K562 treated with DMSO at 1 percent for 24 hours (cell line): Measurements from ENCODE around the gene ACP5. TPM values are rescaled to one million over a fixed set of nuclear protein-coding genes. Genes with fewer than 3 reads are reported as not detected.

Experiments
- total RNA-seq: library from RNA; unstranded; fragments of 300-600 nt; gene quantifications from 2 replicates; pipeline ENCODE4 v1.2.3, GENCODE V29; 2022; ENCODE audit warnings: low read depth; ENCODE audit not compliant: insufficient read depth

ACP5 gene
- 26.9 and 28.5 TPM in 2 replicates for total RNA-seq

DNA sequence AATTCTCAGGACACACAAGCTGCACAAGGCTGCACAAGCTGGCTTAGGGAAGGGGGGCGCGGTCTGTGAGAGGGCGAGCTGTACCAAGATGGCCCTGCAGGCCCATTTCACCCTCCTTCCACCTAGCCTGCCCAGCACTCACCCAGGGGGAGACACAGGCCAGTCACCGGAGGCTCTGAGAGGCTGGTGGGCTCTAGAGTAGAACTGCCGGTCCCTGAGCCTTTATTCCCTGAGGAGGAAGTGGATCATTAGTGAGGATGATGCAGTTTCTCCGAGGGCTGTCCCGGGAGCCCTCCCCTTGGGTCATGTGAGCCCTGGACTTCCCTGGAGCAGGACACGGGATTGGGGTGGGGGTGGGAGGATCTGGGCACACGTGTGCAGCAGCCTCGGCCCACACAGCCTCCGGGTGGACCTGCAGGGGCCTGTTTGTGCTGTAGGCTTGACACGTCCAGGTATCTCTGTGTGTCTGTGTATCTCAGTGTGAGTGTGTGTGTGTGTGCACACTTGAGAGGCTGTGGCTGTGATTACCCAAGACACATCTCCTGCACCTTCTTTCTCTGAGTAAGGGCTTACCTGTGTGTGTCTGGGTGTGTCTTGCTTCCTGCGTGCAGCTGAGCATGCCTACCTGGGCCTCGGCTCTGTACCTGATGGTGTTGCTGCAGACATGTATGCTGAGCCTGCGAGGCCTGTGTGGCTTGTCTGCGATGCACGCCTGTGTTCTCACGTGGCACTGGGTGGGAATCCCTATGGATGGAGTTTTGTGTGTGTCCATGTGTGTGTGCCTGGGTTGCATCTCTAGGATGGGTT is at the start of gene ACP5:
Gene ACP5 (minus strand): TSS at position 195 of the 807 bp plus-strand sequence. CDS start 328 bp downstream, outside the sequence.

DNA sequence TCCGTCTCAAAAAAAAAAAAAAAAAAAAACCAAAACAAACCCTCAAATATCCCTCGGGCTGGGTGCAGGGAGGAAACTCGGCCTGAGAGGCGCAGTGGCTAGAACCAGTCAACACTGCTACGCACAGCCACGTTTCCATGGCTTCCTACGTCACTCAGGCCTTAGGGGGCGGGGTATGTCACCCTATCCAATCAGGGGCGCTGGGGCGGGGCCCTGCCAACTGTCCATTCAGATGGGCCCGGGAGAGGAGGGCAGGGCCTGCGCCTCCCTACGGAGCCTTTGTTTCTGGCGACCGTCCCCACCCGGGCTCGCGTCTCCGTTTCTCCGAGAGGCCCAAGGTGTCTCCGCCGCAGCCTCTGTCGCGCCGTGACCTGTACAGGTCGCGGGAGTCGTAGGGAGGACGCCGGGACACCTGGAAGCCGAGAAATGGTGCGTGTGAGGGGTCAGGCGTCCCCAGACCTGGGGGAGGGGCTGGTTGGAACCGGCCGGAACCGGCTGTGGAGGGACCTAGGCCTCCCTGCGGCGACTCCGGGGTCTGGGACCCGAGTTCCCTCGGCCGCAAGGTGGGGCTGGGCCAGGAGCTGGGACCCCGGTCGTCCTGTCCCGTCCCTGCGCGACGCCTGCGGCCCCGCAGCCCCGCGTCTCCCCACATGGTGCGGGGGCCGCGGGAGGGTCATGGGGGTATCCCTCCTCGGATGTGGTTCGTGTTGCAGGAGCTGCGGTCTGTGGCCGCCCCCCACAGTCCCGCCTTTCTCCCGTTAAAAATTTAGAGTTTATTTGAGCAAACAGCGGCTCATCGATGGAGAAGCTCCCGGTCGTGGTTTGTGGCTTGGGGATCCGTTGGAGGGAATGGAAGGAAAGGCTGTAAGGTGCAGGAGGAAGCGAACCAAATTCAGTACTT is 20.0 kb upstream of the ACP5 start, which contains the start of gene ZNF627:
Gene ZNF627 (plus strand): TSS at position 282 of the 901 bp plus-strand sequence. CDS start 145 bp downstream, at position 427.

DNA sequence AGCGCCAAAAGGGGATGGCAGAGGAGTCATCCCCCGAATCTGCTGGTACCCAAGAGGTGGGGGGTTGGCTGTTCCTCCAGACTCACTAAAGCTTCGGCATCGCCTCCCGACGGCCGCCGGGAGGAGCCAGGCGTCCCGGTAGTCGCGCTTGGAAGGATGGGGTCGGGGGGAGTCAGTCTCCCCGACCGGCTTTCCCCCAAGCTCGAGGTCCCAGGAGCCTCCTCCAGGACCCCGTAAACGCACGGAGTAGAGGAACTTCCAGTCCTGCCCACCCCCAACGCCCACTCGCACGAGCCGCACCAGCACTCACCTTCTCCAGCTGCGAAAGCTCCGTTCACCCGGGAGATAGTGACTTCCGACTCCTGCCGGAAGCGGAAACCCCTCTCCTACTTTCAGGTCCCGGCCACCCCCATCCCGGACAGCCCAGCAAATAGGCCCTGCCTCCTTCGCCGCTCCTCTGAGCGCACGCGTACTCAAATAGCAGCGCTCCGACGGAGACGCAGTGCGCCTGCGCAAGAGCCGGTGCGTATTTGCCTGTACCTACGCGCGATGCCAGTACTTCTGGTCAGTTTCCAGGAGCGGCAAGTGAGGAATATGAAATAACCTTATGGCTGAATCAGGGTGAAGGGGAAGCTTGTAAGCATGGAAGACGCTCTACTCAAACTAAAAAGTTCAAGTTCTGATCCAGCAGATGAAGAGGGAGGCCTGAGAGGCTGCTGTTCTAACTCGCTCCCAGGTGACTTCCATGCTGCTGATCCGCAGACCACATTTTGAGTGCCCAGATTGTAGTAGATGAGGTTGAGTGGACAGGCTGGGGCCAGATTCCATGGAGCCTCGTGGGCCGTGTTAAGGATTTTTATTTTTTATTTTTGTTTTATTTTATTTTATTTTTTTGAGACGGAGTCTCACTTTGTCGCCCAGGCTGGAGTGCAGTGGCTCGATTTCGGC is 18.3 kb downstream of the ACP5 start, which contains the start of gene ELOF1:
Gene ELOF1 (minus strand): TSS at position 350 of the 948 bp plus-strand sequence. CDS start 4,883 bp downstream, outside the sequence.

DNA sequence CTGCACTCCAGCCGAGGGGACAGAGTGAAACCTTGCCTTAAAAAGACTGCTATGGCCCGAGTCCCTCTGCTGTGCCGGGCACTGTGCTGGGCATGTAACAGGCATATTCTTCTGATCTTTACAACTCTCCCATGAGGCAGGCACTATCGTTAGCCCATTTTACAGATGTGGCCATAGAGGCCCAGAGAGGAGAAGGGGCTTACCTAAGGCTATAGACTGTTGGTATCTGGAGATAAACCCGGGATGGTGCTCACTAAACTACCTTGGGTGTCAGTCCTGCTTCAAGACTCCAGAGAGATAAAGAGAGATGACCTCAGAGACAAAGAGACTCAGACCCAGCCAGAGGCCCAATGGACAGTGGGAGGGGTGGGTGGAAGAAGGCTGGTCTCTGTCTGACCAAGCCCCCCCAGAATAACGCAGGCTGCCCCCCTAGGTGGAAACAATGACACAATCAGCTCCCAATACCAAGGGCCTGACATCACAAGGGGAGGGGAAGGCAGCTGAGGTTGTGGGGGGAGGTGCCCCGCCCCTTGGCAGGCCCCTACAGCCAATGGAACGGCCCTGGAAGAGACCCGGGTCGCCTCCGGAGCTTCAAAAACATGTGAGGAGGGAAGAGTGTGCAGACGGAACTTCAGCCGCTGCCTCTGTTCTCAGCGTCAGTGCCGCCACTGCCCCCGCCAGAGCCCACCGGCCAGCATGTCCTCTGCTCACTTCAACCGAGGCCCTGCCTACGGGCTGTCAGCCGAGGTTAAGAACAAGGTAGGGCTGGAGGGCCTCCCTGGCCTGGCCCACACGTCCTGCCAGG is 39.0 kb downstream of the ACP5 start, which contains the start of gene CNN1:
Gene CNN1 (plus strand): TSS at position 620 of the 805 bp plus-strand sequence. CDS start 77 bp downstream, at position 697.

DNA sequence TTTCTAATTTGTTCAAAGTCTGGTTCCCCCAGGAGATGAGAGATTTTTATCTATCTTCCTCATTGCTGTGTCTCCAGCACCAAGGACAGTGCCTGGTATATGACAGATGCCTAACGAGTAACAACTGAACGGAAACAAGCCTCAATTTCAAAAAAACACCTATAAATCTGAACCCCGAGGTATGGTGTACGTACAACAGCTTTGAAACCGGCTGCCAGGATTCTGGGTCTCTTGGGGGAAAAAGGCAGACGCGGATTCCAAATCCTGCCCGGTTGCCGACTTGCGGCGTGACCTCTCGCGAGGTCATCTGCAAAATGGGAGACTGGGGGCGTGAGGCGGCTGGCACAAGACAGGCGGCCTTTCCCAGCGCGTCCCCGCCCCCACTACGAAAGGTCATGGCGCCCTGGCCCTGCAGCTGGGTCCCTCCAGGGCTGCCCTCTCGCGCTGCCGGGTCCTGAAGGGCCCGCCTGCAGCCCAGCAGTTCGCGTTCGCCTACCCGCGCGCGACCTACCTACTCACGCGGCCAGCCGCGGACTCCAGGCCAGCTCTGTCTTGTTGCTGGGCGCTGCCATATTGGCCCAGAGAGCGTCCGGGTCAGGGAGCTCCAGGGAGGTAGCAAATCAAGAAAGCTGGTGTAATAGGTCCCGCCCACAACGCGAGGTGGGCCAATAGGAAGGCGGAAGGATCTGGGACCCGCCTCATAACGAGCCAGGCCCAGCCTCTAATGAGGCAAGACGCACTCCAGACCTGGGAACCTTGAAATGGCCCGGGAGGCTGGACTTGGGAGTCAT is 48.7 kb downstream of the ACP5 start, which contains the start of gene ECSIT:
Gene ECSIT (minus strand): TSS at position 584 of the 791 bp plus-strand sequence. CDS start 9,964 bp downstream, outside the sequence.

Other genes with a start within 250 kb of the ACP5 start
- 5.1 and 5.7 TPM in 2 replicates for gene RAB3D, start 238.0 kb downstream of the ACP5 start, total RNA-seq
- 107 and 112 TPM in 2 replicates for gene TMEM205, start 231.4 kb downstream of the ACP5 start, total RNA-seq
- gene CCDC159, start 231.1 kb downstream of the ACP5 start, total RNA-seq: 14.3 and 19.7 TPM in 2 replicates
- 41.0 and 41.2 TPM in 2 replicates for gene PLPPR2, start 222.2 kb downstream of the ACP5 start, total RNA-seq
- 3.0 and 5.2 TPM in 2 replicates for gene SWSAP1, start 203.0 kb downstream of the ACP5 start, total RNA-seq
- 14.7 and 15.9 TPM in 2 replicates for gene EPOR, start 193.3 kb downstream of the ACP5 start, total RNA-seq
- 1.6 and 2.7 TPM in 2 replicates for gene RGL3, start 158.3 kb downstream of the ACP5 start, total RNA-seq
- gene ODAD3, start 142.5 kb downstream of the ACP5 start, total RNA-seq: 0.50 and 1.2 TPM in 2 replicates
- 404 and 415 TPM in 2 replicates for gene PRKCSH, start 142.0 kb downstream of the ACP5 start, total RNA-seq
- gene ELAVL3, start 96.6 kb downstream of the ACP5 start, total RNA-seq: 0.05 TPM in 1 of 2 replicates, not detected in the other
- gene ZNF653, start 71.8 kb downstream of the ACP5 start, total RNA-seq: 11.6 and 20.0 TPM in 2 replicates
- gene ECSIT, start 48.5 kb downstream of the ACP5 start, total RNA-seq: 46.1 and 50.7 TPM in 2 replicates
- 4.3 and 7.9 TPM in 2 replicates for gene CNN1, start 38.8 kb downstream of the ACP5 start, total RNA-seq
- gene ELOF1, start 18.4 kb downstream of the ACP5 start, total RNA-seq: 141 and 149 TPM in 2 replicates
- gene ZNF627, start 19.8 kb upstream of the ACP5 start, total RNA-seq: 9.0 and 9.4 TPM in 2 replicates
- gene ZNF823, start 161.3 kb upstream of the ACP5 start, total RNA-seq: 7.8 and 9.4 TPM in 2 replicates
- gene ZNF441, start 189.4 kb upstream of the ACP5 start, total RNA-seq: 2.0 and 3.0 TPM in 2 replicates
- gene ZNF491, start 220.9 kb upstream of the ACP5 start, total RNA-seq: 0.30 TPM in 1 of 2 replicates, not detected in the other
- gene ZNF440, start 236.6 kb upstream of the ACP5 start, total RNA-seq: 4.1 and 5.6 TPM in 2 replicates